Germinal center (tissue), 1 donor: ENCODE measurements around the gene JAKMIP1.

Source experiments
- DNase-seq: peaks from one replicate; pipeline ENCODE4 v3.0.0; 2012; ENCODE audit warnings: mixed read lengths, low spot score

The JAKMIP1 gene

DNA sequence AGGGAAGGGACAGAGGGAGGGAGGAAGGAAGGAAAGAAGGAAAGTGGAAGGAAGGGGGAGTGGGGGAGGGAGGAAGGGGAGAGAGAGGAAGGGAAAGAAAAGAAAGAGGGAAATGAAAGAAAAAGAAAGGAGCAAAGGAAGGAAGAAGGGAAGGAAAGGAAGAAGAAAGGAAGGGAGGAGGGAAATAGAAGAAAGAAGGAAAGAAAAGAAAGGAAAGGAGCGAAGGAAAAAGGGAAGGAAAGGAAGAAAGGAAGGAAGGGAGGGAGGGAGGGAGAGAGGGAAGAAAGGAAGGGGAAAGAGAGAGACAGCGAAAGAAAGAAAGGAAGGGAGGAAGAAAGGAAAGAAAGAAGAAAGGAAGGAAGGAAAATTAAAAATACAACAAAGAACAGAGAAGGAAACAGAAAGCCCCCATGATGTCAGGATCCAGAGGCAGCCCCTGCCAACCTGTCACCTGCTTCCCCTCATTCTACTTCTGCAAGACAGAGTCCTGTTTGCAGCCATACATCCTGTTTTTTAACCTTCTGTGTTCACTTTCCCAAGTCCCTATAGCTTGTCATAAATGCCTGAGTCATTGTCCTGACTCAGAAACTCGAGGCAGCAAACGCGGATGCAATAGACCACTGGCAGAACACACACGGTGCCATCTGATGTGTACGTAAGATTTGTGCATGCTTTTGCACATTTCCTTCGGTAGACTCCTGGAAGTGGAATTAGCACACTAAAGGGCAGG, 105.2 kb downstream of the JAKMIP1 start:
- DNase-seq: no peak

DNA sequence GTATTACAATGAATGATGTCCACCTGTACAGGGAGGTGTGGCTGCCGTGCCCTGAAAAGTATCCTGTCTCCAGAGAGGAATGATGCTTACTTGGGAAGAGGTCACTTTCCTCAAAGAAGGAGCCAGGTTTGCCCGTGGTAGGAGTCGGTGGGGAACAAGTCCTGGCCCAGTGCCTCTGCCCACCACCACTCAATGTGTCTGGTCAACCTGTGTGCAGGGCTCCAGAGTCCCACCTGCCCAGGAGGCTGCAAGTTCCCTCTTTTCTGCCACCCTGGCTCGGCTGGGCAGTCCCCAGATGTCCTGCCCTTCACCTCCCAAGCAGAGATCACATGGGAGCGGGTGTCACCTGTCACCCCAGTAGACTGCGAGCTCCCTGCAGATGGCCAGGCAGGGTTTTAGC, 106.7 kb downstream of the JAKMIP1 start:
- DNase-seq: no peak

DNA sequence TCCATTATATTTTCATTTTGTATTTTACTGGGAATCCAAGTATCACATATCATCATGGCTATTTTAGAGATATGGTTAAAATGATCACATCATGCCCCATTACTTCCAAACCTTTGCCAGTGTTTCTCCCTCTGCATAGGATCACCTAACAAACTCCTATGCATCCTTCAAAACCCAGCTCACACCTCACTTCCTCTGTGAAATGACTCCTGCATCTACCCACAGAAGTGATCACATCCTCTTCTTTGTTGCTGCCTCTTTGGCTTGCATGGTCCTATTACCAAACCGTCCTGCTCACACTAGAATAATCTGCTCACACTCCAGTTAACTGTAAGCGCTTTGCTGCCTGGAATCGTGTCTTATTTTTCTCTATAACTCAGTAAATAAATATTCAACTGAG, 107.4 kb downstream of the JAKMIP1 start:
- DNase-seq: no peak

DNA sequence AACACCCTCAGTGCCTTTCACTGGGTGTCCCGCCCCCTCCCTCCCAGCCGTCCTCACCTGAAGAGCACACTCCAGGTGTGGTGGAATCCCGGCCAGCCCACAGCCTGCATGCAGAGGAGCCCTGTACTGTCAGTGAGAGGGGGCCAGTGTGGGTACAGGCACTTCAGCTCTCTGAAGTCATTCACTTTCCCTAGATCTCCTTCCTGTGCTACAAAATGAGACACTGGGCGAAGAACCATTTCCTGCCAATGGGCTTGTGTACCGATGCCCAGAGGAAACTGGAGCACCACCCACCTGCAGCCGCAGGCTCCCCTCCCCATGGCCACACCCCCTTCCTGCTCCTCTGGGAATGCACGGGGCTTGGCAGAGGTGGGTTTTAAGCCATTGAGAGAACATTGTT, 108.2 kb downstream of the JAKMIP1 start:
- DNase-seq: no peak

DNA sequence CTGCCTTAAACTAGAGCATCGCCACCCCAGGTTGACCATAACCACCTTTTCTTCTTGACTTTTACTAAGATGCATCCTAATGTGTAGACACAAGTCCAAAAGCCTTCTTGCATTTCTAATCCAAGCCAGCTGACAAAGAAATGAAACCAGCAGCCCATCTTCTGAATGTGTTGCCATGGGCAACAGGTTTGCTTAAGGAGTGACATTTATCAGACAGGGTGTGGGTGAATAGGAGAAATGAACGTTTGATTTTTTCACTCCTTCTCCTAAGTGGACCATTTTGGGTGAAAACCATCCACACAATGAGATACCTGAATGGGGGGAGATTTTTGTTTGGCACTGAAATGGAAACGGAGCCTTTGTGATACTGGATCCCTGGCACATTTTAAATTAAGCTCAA, 109.4 kb downstream of the JAKMIP1 start:
- DNase-seq: no peak

DNA sequence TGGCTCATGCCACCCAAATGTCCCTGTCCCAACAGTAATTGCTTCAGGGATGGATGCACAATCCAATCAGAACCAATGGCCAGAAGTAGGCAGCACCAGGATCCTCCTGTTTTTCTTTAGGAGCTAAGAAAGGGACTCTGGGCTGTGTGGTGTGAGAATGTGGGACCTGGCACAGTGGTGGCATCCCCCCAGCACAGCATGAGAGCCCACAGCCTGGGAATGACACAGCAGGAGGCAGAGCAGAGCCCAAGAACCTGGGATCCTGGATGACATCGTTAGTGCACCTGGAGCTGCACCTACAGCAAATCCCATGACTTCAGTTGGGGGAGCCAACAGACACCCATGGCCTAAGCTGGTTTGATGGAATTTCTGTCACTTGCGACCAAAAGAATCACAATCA, 111.4 kb downstream of the JAKMIP1 start:
- DNase-seq: no peak

DNA sequence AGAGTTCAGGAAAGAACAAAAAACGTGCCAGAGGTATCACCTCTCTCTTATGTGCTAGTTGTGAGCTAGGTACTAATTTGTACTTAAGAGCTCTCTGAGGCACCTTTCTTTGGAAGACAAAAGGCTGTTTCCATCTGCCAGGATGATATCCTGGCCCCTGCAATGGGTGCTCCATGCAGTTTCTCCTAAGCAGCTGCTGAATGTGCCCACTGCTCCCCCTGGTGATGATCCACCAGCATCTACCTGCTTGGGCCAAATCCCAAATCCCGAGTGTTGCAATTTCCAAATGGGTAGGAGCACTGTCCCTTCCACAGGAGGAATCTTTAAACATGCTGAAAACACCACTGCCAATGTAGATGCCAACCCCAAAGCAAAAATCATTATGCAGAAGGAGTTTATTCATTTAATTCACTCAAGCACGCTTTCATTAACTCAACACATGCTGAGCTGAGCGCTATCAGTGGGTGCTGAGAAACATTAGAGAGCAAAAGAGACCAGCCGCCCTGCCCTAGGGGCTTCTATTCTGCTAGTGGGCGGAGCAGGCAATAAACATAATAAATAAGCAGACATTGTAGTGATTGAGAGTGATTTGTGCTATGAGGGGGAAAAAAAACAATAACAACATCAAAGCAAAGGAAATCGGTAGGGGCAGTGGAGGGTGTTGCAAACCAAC, 112.5 kb downstream of the JAKMIP1 start:
- no peak for DNase-seq

DNA sequence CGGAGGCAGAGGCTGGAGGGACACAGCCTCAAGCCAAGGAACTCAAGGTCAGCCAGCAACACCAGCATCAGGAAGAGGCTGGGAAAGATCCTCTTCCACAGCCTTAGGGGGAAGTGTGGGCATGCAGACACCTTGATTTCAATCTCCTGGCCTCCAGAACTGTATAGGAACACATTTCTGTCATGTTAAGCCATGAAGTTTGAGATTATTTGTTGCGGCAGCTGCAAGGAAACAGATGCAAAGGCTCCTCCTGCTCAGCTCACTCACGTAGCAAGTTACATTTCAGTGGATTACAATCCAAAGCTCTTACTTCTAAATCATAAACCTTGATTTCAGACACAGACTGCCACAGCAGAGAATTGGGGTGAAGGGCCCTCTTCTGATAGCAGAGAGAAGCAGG, 113.5 kb downstream of the JAKMIP1 start:
- no peak for DNase-seq

DNA sequence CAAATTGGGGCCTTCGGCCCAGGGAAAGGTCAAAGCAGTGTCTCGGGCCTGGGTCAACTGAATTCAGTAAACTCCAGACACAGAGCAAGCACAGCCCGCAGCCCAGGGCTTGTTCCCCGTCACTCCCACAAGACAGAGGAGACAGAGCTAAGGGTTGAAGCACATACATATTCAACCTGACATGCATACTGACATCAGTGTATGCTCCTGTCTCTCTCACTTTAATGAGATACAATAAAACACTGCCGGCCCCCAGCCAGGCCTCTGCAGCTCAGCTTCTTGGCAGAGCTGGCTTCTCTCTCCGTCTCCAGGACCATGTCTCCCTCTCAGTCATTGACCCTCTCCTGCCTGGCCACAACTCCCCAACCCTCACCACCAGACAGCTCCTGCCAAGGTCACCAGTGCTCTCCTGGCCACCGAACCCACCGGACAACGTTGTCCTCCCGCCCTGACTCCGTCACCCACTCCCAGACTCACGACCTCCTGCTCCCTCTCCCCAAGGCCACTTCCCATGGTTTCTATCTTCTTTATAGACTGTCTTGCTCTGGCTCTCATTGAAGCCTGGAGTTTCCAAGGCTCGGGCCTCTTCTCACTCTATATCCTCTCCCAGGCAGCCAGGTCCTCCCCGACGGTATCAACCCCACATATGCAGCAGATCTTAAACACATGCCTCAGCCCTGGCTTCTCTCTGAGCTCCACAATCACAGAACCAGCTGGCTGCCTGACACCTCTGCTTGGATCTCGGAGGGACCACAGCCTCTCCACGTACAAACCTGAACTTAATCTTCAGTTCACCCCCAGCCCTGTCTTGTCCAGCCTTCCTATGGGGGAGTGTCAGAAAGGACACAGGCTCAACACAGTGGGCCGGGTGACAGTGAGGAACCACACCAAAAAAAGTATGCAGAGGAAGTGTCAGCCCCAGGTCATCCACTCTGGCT, 114.4 kb downstream of the JAKMIP1 start:
- no peak for DNase-seq

DNA sequence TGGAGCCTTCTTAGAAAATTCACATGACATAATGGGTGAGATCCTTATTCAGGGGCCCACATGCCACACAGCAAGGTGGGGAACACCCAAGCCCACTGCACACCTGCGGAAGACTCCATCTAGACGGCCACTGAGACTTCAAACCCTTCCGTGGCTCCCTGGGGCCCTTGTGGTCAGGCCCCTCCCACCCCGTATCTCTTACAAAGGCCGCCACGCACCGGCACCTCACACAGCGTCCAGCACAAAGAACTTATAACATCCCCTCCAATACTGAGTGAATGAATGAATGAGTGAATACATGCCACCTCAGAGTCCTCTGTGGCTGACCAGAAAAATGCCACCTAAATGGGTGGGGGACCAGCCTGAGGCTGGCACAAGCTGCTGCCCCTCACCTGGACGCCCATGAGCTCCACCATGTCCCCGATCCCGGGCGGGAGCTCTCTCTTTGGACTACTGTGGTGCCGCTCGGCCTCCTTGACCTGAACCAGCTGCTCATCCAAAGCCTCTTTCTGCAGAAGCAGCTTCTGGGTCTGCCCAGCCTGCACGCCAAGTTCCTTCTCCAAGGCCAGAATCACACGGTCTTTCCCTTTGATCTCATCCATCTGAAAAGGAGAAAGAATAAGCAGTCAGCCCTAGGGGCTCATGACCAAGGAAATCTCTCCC, 115.2 kb downstream of the JAKMIP1 start:
- DNase-seq: no peak

DNA sequence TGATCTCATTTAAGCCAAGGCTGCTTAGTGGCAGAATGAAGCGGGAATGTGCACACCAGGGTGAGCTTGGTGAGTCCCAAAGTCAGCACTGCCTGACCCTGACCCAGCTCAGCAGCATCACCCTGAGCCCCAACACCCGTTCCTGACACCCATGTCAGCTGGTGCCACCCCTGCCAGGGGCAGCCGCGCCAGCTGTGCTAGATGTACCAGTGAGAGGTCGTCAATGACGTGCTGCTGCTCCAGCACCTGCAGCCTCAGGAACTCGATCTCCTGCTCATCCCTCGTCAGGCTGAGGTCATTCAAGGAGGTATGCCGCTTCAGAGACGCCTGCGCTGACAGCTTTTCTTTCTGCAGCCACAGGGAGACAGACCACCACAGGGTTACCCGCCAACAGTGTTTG, 120.4 kb downstream of the JAKMIP1 start:
- no peak for DNase-seq

DNA sequence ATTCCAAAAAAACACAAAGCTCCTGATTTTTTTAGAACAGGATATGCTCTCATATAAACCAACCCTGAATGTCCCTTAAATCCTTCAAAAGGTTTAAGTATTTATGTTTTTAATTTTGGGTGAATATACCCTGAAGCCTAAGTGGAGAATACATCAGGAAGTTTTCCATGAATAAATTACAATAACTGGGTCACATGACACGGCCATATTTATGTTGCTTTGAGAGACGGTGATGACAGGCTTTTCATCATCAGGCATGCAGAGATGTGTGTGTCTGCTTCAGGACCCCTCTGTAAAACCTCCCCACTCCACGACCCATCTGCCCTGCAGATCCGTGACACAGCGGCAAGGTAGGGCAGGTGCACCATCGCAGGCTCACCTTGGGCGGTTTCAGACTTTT, 121.8 kb downstream of the JAKMIP1 start:
- DNase-seq: no peak

DNA sequence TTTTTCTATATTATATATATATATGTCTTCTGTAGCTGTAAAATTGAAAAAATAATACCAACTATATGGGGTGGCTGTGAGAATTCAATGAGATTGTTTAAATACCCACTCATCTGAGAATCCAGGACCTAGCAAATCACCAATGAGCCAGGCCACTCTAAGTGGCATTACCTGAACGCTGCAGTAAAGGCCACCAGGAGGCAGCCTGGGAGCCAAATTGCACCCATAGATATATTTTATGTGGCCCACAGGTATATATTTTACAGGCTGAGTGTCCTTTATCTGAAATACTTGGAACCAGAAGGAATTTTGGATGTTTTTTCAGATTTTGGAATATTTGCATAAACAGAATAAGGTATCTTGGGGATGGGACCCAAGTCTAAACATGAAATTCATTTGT, 124.0 kb downstream of the JAKMIP1 start:
- DNase-seq: no peak

DNA sequence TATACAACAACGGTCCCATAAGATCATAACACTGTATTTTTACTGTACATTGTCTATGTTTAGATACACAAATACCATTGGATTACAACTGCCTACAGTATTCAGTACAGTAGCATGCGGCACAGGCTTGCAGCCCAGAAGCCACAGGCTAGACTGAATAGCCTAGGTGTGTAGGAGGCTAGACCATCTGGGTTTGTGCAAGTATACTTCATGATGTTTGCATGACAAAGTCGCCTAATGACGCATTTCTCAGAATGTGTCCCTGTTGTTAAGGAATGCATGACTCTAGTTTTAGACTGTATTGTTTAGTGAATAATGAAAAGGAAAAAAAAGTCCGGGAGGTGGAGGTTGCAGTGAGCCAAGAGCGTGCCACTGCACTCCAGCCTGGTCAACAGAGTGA, 125.6 kb downstream of the JAKMIP1 start:
- no peak for DNase-seq

DNA sequence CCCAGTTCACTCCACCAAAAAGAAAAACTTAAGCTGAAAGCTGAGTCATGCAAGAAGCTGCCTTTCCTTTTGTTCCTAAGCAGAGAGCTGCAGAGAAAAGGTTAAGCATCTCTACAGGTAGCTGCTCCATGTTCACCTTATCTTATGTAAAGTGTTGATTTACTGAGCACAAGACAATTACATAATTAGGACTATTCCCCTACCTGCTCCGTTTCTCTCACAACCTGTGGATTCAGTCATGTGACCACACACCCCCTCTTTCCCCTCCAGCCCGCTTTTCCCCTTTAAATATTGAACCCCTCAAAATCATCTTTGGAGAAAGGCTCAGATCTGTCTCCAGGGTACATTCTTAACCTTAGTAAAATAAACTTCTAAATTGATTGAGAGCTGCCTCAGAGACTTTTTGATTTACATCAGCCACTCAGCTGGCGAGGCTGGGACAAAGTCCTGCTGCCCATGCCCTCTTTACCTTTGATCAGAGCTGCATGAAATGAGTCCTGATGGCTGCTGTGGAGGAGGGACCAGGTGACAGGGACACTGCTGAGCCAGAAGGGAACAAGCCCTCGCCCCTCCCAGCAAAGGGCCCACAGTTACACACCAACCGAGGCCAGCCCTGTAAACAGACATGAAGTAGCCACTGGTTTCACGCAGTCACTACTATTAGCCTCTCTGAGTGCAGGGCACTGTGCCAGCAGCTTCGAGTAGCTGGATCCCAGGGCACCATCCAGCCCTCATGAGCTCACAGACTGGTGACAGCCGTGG, 128.2 kb downstream of the JAKMIP1 start:
- DNase-seq: no peak

DNA sequence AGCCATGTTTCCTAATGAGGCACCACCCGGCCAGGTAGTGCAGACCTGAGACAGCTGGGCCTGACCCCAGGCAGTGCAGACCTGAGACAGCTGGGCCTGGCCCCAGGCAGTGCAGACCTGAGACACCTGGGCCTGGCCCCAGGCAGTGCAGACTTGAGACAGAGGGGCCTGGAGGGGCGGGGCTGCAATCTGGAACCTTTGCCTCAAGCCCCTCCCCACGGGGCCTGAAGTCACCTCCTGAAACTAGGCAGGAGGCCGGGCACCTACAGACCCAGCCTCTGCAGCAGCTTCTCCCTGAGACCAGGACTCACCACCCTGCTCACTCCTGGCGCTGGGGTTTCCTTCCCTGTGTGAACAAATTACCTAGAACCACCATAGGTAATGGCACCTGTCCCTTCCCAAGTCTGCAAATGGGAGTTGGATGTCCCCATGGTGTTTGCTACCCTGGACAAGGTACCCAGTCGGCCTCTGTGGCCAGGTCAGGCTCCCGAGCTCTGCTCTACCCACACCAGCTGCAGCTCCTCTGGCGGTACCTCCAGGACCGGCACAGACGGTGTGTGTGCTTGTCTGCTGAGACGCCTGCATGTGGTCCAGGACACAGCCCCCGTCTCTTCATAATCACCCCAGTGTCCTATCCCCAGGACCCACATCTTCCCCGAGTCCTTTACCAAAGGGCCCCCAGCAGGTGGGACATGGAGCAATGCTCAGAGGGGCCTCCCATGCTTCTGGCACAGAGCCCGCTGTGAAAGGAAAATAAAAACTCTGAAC, 129.0 kb downstream of the JAKMIP1 start:
- no peak for DNase-seq

DNA sequence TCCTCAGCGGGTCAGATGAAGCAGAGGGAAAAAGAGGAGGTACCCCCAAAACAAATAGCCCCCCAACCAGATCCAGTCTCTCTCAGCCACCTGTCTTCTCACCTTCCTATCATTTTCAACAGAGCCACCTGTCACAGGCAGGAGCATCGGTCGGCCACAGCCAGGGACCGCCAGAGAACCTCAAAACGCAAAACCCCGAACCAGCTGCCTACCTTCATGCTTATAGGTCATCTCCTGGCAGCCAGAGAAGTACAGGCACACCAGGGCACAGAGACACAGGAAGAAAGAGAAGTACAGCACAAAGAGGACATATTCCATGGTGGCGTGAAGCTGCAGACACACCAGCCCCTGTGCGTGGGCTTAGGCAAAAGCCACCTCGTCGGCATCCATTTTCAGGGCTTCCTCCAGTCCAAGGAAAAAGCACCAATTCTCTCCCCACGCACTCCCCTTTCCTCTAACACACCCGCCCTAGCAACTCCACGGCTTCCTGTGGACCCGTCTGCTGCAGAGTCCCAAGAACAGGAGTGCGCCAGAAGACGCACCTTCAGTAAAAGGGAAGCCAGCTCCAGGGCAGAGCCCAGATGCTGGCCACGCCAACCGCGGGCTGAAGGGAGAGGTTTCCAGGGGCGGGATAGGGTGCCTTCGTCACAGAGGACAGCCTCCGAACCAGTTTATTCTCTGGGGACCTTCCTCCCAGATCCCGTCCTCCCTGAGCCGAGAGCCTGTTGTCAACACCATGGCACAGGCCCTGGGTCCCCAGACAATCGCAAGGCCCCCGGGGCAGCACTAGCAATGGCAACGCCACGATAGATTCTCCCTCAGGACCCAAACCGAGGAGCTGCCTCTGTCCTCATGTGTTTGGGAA, 130.3 kb downstream of the JAKMIP1 start:
- no peak for DNase-seq

DNA sequence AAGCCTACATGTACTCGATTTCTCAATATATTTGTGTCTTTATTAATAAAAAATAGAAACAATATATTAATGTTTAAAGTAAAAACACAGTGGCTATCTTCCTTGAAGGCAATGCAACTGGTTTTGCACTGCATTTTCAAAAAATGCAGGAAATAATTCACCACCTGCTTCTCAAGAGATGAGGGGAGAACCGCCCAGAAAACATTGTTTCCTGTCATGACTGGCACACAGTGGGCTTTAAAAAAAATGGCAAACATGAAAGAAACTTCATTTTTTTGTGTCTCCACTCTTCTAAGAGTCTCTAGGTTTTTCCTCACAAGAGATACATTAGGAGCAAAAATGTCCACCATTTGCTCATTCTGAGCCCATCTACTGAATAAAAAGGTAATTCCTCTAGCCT, 131.4 kb downstream of the JAKMIP1 start:
- DNase-seq: no peak

DNA sequence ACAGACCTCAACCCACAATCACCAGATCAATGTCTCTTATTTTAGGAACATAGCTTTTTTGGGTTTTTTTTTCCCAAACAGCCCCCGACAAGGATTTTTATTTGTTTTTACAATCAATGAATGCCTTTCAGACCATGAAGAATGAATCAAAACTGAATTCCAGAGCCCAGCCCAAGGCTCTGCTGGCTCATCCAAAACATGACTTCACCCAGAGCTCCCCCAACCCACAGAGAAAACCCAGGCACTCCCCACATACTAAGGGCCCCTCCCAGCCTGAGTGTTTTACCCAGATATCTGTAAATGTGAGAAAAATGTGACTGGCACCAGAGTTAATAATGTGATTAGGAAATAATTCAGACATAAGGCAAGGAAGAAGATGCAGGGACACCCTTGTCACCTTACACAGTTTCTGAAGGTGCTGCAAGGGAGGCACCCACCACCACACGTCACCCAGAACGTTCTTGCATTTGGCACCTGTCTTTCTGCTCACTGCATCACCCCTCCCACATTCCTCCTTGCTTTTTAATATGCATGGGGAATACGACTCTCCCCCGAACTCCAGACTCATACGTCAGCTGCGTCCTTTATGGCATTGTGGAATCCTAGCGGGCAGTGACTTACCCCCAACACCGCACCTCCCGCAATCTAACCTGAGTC, 134.3 kb downstream of the JAKMIP1 start:
- no peak for DNase-seq
